H1 (cell line): ENCODE results near the gene MRTFA. TPM values are rescaled to one million over a fixed set of nuclear protein-coding genes. Genes with fewer than 3 reads are reported as not detected.

Source experiments
- CTCF ChIA-PET: fragments of 300-600 bp; sonication (Branson Sonifier 250); formaldehyde crosslinking; loops from one replicate; lab custom pipeline; 2021; ENCODE audit not compliant: partially characterized antibody; lab: Charles Lee
- POLR2A ChIA-PET: fragments of 300-600 bp; sonication (Branson Sonifier 250); formaldehyde crosslinking; loops from one replicate; lab custom pipeline; 2021; ENCODE audit warnings: inconsistent platforms; ENCODE audit not compliant: partially characterized antibody; lab: Charles Lee
- DNase-seq, 2 experiments: peaks; one replicate each; pipeline versions ENCODE4 v3.0.0 to v3.0.0-alpha.2; 2010 to 2022; ENCODE audit warnings: low spot score in 2 of 2, low read depth in 1 of 2, mixed read lengths in 1 of 2
- FAIRE-seq: peaks from 2 replicates; lab custom pipeline; 2011; peaks lifted over from hg19 to GRCh38; lab: Jason Lieb, UNC
- H2AFZ ChIP-seq: 2 replicates; pipeline ENCODE4 v1.8.1; 2012; ENCODE audit warnings: low read length, inconsistent platforms
- H2AK5ac ChIP-seq: 2 replicates; pipeline ENCODE4 v1.6.1; 2013; ENCODE audit warnings: low read depth, low read length
- H2BK120ac ChIP-seq: replicated peaks from 2 replicates; pipeline ENCODE3; 2013; ENCODE audit warnings: low read depth, low read length, inconsistent platforms
- H2BK12ac ChIP-seq: 2 replicates; pipeline ENCODE4 v1.6.1; 2013; ENCODE audit warnings: low read depth, low read length
- H2BK15ac ChIP-seq: 2 replicates; pipeline ENCODE4 v1.6.1; 2013; ENCODE audit warnings: low read length
- H2BK20ac ChIP-seq: 2 replicates; pipeline ENCODE4 v1.6.1; 2013; ENCODE audit warnings: low read length
- H2BK5ac ChIP-seq: 2 replicates; pipeline ENCODE4 v1.6.1; 2013; ENCODE audit warnings: low read depth, low read length
- H3K14ac ChIP-seq: 2 replicates; pipeline ENCODE4 v1.6.1; 2013; ENCODE audit warnings: inconsistent platforms; ENCODE audit not compliant: insufficient read length
- H3K18ac ChIP-seq: 2 replicates; pipeline ENCODE4 v1.6.1; 2013; ENCODE audit warnings: low read length; ENCODE audit errors: extremely low read depth
- H3K23ac ChIP-seq: 2 replicates; pipeline ENCODE4 v1.6.1; 2013; ENCODE audit warnings: inconsistent platforms; ENCODE audit not compliant: insufficient read length
- H3K23me2 ChIP-seq: 2 replicates; pipeline ENCODE4 v1.6.1; 2013; ENCODE audit warnings: low read depth, low read length
- H3K27ac ChIP-seq: 2 replicates; pipeline ENCODE4 v1.6.1; 2011; ENCODE audit warnings: low read depth, low read length, inconsistent platforms
- H3K27me3 ChIP-seq, 4 experiments: replicated peaks in 1 of 4; 1 replicate in 1 of 4; 2 replicates in 3 of 4; pipeline versions ENCODE4 v1.6.1 to v1.8.1; 2011 to 2013; ENCODE audit warnings: low read length in 3 of 4, mild to moderate bottlenecking in 3 of 4, inconsistent platforms in 2 of 4, mixed read lengths in 2 of 4, moderate library complexity in 1 of 4; ENCODE audit not compliant: control insufficient read depth in 3 of 4, insufficient read depth in 3 of 4; ENCODE audit errors: extremely low read depth in 1 of 4
- H3K36me3 ChIP-seq, 4 experiments: 2 replicates each; pipeline versions ENCODE4 v1.6.1 to v1.8.1; 2011 to 2013; ENCODE audit warnings: mild to moderate bottlenecking in 4 of 4, low read length in 3 of 4, moderate library complexity in 2 of 4, control low read depth in 1 of 4, inconsistent platforms in 1 of 4; ENCODE audit not compliant: insufficient read depth in 4 of 4, control insufficient read depth in 2 of 4
- H3K4ac ChIP-seq: replicated peaks from 2 replicates; pipeline ENCODE3; 2013; ENCODE audit warnings: low read length, low read depth, mixed read lengths, inconsistent platforms; ENCODE audit not compliant: insufficient read length
- H3K4me1 ChIP-seq, 4 experiments: replicated peaks in 1 of 4; 1 replicate in 1 of 4; 2 replicates in 3 of 4; pipeline versions ENCODE4 v1.6.1 to v1.8.1; 2011 to 2013; ENCODE audit warnings: low read length in 3 of 4, inconsistent platforms in 2 of 4, mixed read lengths in 1 of 4; ENCODE audit not compliant: insufficient read depth in 4 of 4, control insufficient read depth in 3 of 4
- H3K4me2 ChIP-seq, 2 experiments: 2 replicates each; pipeline versions ENCODE4 v1.6.1 to v1.8.1; 2011 to 2013; ENCODE audit warnings: low read depth in 2 of 2, low read length in 2 of 2, control low read depth in 1 of 2, inconsistent platforms in 1 of 2, mild to moderate bottlenecking in 1 of 2; ENCODE audit not compliant: insufficient read depth in 1 of 2
- H3K4me3 ChIP-seq, 4 experiments: fragments of 200-600, 300-600 bp in 1 of 4; sonication (generic), shearing (Covaris generic), sonication (Bioruptor Twin) in 1 of 4; 2 replicates each; pipeline versions ENCODE4 v1.5.1 to v1.8.1; 2011 to 2016; ENCODE audit warnings: low read length in 4 of 4, low read depth in 3 of 4, control low read depth in 2 of 4, inconsistent platforms in 2 of 4, mild to moderate bottlenecking in 2 of 4, mixed read lengths in 1 of 4, moderate library complexity in 1 of 4; ENCODE audit not compliant: insufficient read depth in 2 of 4; ENCODE audit errors: extremely low read depth in 1 of 4
- H3K56ac ChIP-seq: replicated peaks from 2 replicates; pipeline ENCODE3; 2013; ENCODE audit warnings: low read depth, mild to moderate bottlenecking, mixed read lengths, low read length, inconsistent platforms; ENCODE audit not compliant: insufficient read length
- H3K79me1 ChIP-seq: 2 replicates; pipeline ENCODE4 v1.6.1; 2013; ENCODE audit warnings: low read depth, low read length, control low read depth
- H3K79me2 ChIP-seq, 2 experiments: 2 replicates each; pipeline versions ENCODE4 v1.6.1 to v1.8.1; 2012 to 2013; ENCODE audit warnings: low read length in 2 of 2, mild to moderate bottlenecking in 2 of 2, inconsistent platforms in 1 of 2; ENCODE audit not compliant: insufficient read depth in 2 of 2, control insufficient read depth in 1 of 2
- H3K9ac ChIP-seq, 4 experiments: replicated peaks in 1 of 4; 1 replicate in 1 of 4; 2 replicates in 3 of 4; pipeline versions ENCODE4 v1.6.1 to v1.8.1; 2011 to 2013; ENCODE audit warnings: low read depth in 3 of 4, low read length in 3 of 4, control low read depth in 2 of 4, mild to moderate bottlenecking in 2 of 4, moderate library complexity in 2 of 4, inconsistent platforms in 1 of 4; ENCODE audit errors: extremely low read depth in 1 of 4
- H3K9me3 ChIP-seq, 2 experiments: 2 replicates each; pipeline versions ENCODE4 v1.6.1 to v1.8.1; 2012 to 2013; ENCODE audit warnings: mild to moderate bottlenecking in 2 of 2, moderate library complexity in 2 of 2, control low read depth in 1 of 2, inconsistent platforms in 1 of 2, low read depth in 1 of 2, low read length in 1 of 2, mixed read lengths in 1 of 2; ENCODE audit not compliant: insufficient read depth in 2 of 2
- H4K20me1 ChIP-seq, 2 experiments: replicated peaks in 1 of 2; 2 replicates each; pipeline versions ENCODE3 to v1.8.1; 2011 to 2013; ENCODE audit warnings: inconsistent platforms in 2 of 2, low read length in 2 of 2, mild to moderate bottlenecking in 1 of 2; ENCODE audit not compliant: insufficient read depth in 2 of 2, control insufficient read depth in 1 of 2
- H4K5ac ChIP-seq: 2 replicates; pipeline ENCODE4 v1.6.1; 2013; ENCODE audit warnings: low read length, low read depth, mixed read lengths, inconsistent platforms; ENCODE audit not compliant: insufficient read length
- H4K8ac ChIP-seq: 2 replicates; pipeline ENCODE4 v1.8.0; 2013; ENCODE audit warnings: mild to moderate bottlenecking, moderate library complexity, low read length, inconsistent platforms; ENCODE audit not compliant: insufficient read depth; ENCODE audit errors: extremely low read depth
- H4K91ac ChIP-seq: replicated peaks from 2 replicates; pipeline ENCODE3; 2013; ENCODE audit warnings: low read length, mixed read lengths, inconsistent platforms; ENCODE audit not compliant: insufficient read length
- BCL11A ChIP-seq, 2 experiments: IDR thresholded peaks; one replicate each; pipeline ENCODE4 v1.6.1; 2011; ENCODE audit warnings: low read depth in 2 of 2, low read length in 2 of 2, mild to moderate bottlenecking in 2 of 2
- BRCA1 ChIP-seq: IDR thresholded peaks from 2 replicates; pipeline ENCODE4 v1.6.1; 2012; ENCODE audit warnings: low read depth, low read length, improper control_type of control experiment
- CBX8 ChIP-seq: fragments of 300-800, 300-1000 bp; sonication (generic); IDR thresholded peaks from 2 replicates; pipeline ENCODE4 v1.7.1; 2016; ENCODE audit warnings: low read depth, low read length, borderline replicate concordance
- E2F6 ChIP-seq: IDR thresholded peaks from 2 replicates; pipeline ENCODE4 v1.6.1; 2012; ENCODE audit warnings: inconsistent platforms
- EZH2 ChIP-seq: fragments of 200-600 bp; sonication (generic); IDR thresholded peaks from 2 replicates; pipeline ENCODE4 v1.7.1; 2012; ENCODE audit warnings: low read depth, mild to moderate bottlenecking, moderate library complexity, low read length, inconsistent platforms; ENCODE audit not compliant: severe bottlenecking
- GTF2F1 ChIP-seq: IDR thresholded peaks from 2 replicates; pipeline ENCODE4 v1.6.1; 2012; ENCODE audit warnings: low read depth, low read length, improper control_type of control experiment, borderline replicate concordance
- MAX ChIP-seq: IDR thresholded peaks from 2 replicates; pipeline ENCODE4 v1.6.1; 2012; ENCODE audit warnings: inconsistent platforms
- NANOG ChIP-seq: IDR thresholded peaks from 2 replicates; pipeline ENCODE4 v1.6.1; 2011; ENCODE audit warnings: low read length, low read depth, mild to moderate bottlenecking, inconsistent platforms; ENCODE audit not compliant: insufficient read depth, poor library complexity, severe bottlenecking
- RXRA ChIP-seq: IDR thresholded peaks from 2 replicates; pipeline ENCODE4 v1.6.1; 2011; ENCODE audit warnings: low read depth, mild to moderate bottlenecking, low read length, moderate library complexity; ENCODE audit not compliant: insufficient read depth
- SIRT6 ChIP-seq: IDR thresholded peaks from one replicate; pipeline ENCODE4 v1.7.1; 2012; ENCODE audit warnings: low read length, inconsistent platforms
- SIX5 ChIP-seq: IDR thresholded peaks from 2 replicates; pipeline ENCODE4 v1.6.1; 2011; ENCODE audit warnings: mild to moderate bottlenecking, low read depth, low read length
- SP2 ChIP-seq: IDR thresholded peaks from 2 replicates; pipeline ENCODE4 v1.6.1; 2012; ENCODE audit warnings: mild to moderate bottlenecking, low read length, inconsistent platforms
- SP4 ChIP-seq: IDR thresholded peaks from 2 replicates; pipeline ENCODE4 v1.6.1; 2012; ENCODE audit warnings: low read length, inconsistent platforms
- TEAD4 ChIP-seq: IDR thresholded peaks from 2 replicates; pipeline ENCODE4 v1.6.1; 2012; ENCODE audit warnings: low read depth, low read length, inconsistent platforms, mixed read lengths
- WGBS, 2 experiments: shearing (Covaris generic) in 1 of 2; methylation state at CpG; one replicate each; pipeline versions ENCODE4 v1.1.6 to v1.1.7; 2013 to 2015; ENCODE audit warnings: low lambda C conversion rate in 2 of 2, mixed read lengths in 2 of 2, inconsistent platforms in 1 of 2, low coverage in 1 of 2, missing lambda C conversion rate in 1 of 2; ENCODE audit not compliant: insufficient replicate concordance in 2 of 2, insufficient coverage in 1 of 2, insufficient read length in 1 of 2; ENCODE audit errors: extremely low coverage in 1 of 2, missing lambda C conversion rate in 1 of 2; 5-methylcytosine and 5-hydroxymethylcytosine counted together
- polyA plus RNA-seq, 7 experiments: library from polyadenylated mRNA; depleted of rRNA in 3 of 7; stranded (reverse) in 5 of 7; unstranded in 2 of 7; fragments of >200 nt in 5 of 7; fragments of 200-250 nt in 2 of 7; gene quantifications; 1 replicate in 5 of 7; 2 replicates in 1 of 7; 4 replicates in 1 of 7; pipeline versions ENCODE4 v1.2.1 to v1.2.3, GENCODE V29; 2011 to 2013; ENCODE audit warnings: missing spikeins in 2 of 7, mixed read lengths in 2 of 7
- total RNA-seq: library from RNA; stranded (reverse); fragmentation: NEBNext Ultra II Directional; extraction: Animal tissue kit (Norgen Biotek cat#: 25700); gene quantifications from 2 replicates; pipeline ENCODE4 v1.2.1, GENCODE V29; 2021

The MRTFA gene
- total and polyA plus RNA-seq, 2 of the 8 experiments (the other 6 are each of a cell fraction or from before 2014, with no cell fraction given), result 5.4 to 37.9 TPM

GRCh38 chr22:40411506-40411861 is 225.0 kb downstream of the MRTFA start:
- 97% methylated on average over 7 of the region's 7 CpGs; no CpG with 5 or more reads in 1 of the 2 experiments for WGBS, 2 experiments
- H2BK5ac ChIP-seq, result no peak overlapping the region
- H3K4me1 ChIP-seq, result no peaks in the 10 kb centered on the region; a peak in 1 of 7 replicates
- H2AK5ac ChIP-seq, result no peak overlapping the region
- H3K23me2 ChIP-seq, result no peaks in the 10 kb centered on the region
- peaks cover 6 to 38% (median 26%) of the 10 kb centered on the region in 4 experiments; a peak in 7 of 8 replicates for H3K36me3 ChIP-seq
- no peak overlapping the region for H4K5ac ChIP-seq
- H3K27ac ChIP-seq, result no peak overlapping the region
- no peak overlapping the region for H3K4ac ChIP-seq
- DNase-seq, result no peak
- no peak overlapping the region for H3K18ac ChIP-seq
- H3K79me2 ChIP-seq, result no peaks in the 10 kb centered on the region
- H2AFZ ChIP-seq, result no peak overlapping the region
- no peak overlapping the region for H2BK20ac ChIP-seq
- H4K91ac ChIP-seq, result no peak overlapping the region
- H4K20me1 ChIP-seq, result peaks cover 1 to 6% of the 10 kb centered on the region in 2 experiments
- H4K8ac ChIP-seq, result no peak overlapping the region
- no peak overlapping the region for H2BK120ac ChIP-seq
- ChIA-PET CTCF (interaction anchor here (1.2 to 1.6 kb wide), 4 partner anchors 12 to 234 kb away, joined by 3 to 7 read pairs (median 6); no protein-coding TSS in a partner anchor), POLR2A (interaction anchor here (1.2 to 1.3 kb wide), 2 partner anchors 13 to 225 kb away, joined by 3 to 4 read pairs; partner anchors contain the start of gene MRTFA)
- no peak overlapping the region for H3K14ac ChIP-seq
- H3K9me3 ChIP-seq, result no peaks in the 10 kb centered on the region
- no peak overlapping the region for H3K4me3 ChIP-seq
- FAIRE-seq, result no peak
- H2BK15ac ChIP-seq, result no peak overlapping the region
- H3K56ac ChIP-seq, result no peak overlapping the region
- H3K27me3 ChIP-seq, result no peaks in the 10 kb centered on the region
- no peak overlapping the region for H3K9ac ChIP-seq
- H2BK12ac ChIP-seq, result no peak overlapping the region
- H3K23ac ChIP-seq, result no peak overlapping the region
- no peaks in the 10 kb centered on the region; the same call in 1 of the 2 replicates for H3K79me1 ChIP-seq
- no peak overlapping the region for H3K4me2 ChIP-seq
- TF ChIP-seq TEAD4, result no peak
- TF ChIP-seq E2F6, result no peak
- TF ChIP-seq GTF2F1, result no peak
- no peak for TF ChIP-seq SP2
- no peak for TF ChIP-seq RXRA
- no peak for TF ChIP-seq SP4
- TF ChIP-seq BRCA1, result no peak
- TF ChIP-seq MAX, result no peak
- TF ChIP-seq NANOG, result no peak
- TF ChIP-seq SIX5, result no peak
- no peak for TF ChIP-seq CBX8
- no peak for TF ChIP-seq SIRT6
- TF ChIP-seq EZH2, result no peak
- no peak for TF ChIP-seq BCL11A (IDR thresholded peaks at IDR 0.05; ENCODE audit: low read depth in 2 of 2, low read length in 2 of 2)
